ENCODE data around the gene PGK1.
"Not testable (repeated sequence)": the region's sequence is repeated elsewhere in the genome, so short reads cannot be mapped to it uniquely, and the experiment has no call there.

The PGK1 gene

DNA sequence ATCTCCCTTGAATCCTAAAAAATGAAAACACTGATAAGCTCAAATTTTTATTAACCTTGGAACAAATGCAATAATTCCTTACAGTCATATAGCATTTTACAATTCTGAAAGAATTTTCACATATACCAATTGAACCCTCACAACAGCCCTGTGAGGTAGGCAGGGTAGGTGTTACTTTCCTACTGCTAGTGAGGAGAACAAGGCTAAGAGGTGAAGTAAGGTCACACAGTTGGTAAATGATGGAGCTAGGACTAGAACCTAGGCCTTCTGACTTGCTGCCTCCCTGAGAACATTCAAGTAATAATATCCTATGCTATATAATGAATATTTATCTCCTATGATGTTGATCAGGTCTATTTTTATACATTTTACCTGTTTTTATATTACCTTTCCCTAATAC, 25.7 kb downstream of the PGK1 start:
- no peak for DNase-seq (ENCODE audit: insufficient read length, low spot score)
- FAIRE-seq = no peak
- TF ChIP-seq POLR2A (IDR thresholded peaks at IDR 0.05; ENCODE audit: low read depth, low read length) = no peak

DNA sequence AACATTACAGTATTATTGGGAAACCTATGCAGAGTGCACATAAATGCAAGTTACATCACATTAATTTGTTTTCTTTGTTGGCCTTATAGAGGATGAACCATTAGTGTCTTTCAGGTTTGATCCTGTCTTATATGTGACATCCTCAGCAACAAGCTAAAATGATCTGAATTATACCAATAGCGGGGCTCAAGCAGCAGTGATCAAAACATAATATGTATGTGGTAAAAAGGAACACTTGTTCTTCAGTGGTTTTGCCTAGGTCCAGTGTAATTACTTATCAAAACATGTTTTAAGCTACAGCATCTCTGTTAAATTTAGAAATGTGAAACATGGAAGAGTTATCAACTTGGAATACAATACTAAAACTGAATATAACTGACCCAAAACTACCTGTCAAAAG, 26.3 kb downstream of the PGK1 start:
- FAIRE-seq (no peak), DNase-seq (ENCODE audit: insufficient read length, low spot score) (no peak)
- TF ChIP-seq POLR2A (IDR thresholded peaks at IDR 0.05; ENCODE audit: low read depth, low read length) = no peak

DNA sequence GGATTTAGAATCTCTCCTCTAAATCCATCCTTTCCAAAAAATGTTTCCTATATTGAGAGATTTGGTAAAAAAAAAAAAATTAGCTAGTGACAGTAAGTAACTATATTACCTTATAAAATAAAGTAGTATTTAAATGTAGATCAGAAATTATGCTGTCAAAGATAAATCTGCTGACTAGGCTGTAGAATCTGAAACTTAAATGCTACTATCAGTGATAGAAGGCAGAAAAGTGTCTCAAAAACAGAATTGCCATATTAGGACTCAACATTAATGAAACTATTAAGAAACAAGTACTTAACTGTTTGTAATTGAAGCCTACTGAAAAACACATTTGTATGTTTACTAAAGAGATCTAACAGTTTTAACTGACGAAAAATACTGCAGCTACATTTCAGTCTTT, 27.1 kb downstream of the PGK1 start:
- DNase-seq (ENCODE audit: insufficient read length, low spot score) = no peak
- no peak for TF ChIP-seq POLR2A (IDR thresholded peaks at IDR 0.05; ENCODE audit: low read depth, low read length)
- FAIRE-seq = no peak

DNA sequence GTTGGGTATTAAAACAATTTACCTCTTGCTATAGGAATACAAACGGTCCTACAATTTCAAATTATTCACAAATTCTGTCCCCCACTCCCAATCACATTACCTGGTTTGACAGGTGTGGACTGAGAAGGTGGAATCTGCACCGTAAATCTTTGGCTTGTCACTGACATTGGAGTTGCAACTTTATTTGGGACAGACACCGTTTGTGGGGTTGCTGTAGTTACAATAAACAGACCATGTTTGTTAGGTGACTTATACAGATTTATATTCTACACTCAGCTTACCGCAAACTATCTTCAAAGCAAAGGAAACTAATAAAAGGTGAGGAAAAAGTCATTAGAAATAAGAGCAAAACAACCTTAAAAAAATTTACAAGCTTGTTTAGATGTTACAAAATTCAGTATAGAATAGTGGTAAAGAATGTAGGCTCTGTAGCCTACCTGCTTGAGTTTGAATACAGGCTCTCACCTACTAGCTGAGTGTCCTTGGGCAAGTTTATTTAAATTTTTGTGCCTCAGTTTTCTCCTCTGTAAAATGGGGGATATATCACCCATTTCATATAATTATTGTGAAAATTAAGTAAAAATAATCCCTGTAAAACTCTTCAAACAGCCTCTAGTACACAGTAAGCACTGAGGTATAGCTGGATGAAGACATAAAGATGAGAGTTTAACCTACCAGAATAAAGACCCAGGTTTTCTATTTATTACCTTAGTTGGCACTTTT, 29.4 kb downstream of the PGK1 start:
- FAIRE-seq (no peak), DNase-seq (ENCODE audit: insufficient read length, low spot score) (no peak)
- TF ChIP-seq POLR2A (IDR thresholded peaks at IDR 0.05; ENCODE audit: low read depth, low read length) = no peak

DNA sequence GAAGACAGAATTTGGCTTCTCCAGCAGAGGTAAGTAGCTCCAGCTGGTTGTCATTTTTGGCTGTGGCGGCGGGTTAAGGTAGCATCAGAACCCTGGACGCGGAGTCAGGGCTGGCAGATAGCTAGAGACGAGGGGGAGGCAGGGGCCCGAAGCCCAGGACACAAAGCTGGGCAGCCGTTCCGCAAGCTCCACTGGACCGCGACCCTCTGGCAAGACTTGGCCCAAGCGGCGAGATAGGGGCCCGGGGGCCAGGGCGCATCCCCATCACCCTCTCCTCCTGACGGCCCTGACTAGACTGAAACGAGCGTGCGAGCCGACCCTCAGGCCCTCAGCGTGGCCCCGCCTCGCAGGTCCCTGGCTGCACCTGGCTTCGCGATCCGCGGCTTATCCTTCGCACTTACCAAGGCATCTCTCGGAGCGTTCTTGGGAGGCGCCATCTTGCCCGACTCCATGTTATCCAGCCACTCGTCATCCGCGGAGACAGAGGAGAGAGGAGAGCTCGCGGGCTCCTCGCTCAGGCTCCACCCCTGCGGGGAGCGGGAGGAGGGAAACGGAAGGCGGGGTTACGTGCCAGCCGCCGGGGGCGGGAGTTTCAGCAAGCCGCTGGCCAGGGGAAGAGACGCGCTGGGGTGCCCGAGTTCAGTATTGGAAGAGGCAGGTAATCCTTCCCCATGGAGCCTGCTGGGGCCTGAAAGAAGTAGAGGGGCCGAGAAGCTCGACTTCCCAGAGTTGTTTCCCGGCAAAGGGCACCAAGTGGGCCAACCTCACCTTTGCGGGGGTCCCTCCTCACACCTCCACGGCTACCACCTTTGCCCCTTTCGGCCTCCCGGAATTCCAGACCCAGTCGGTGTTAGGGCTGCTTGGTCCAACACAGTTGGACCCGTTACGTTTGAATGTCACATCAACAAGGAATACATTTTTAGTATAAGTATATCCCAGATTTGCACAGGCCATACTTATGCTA, 35.4 kb downstream of the PGK1 start, which contains the start of gene TAF9B:
Gene TAF9B, minus strand, starts transcription at position 491 of the 964 bp plus-strand sequence. Its CDS starts 39 bp downstream, at position 452.
- FAIRE-seq (peak; percentile 90), DNase-seq (ENCODE audit: insufficient read length, low spot score) (peak; percentile 77)
- TF ChIP-seq POLR2A (IDR thresholded peaks at IDR 0.05; ENCODE audit: low read depth, low read length) = peak; percentile 62; the same call in 1 of the 2 replicates

DNA sequence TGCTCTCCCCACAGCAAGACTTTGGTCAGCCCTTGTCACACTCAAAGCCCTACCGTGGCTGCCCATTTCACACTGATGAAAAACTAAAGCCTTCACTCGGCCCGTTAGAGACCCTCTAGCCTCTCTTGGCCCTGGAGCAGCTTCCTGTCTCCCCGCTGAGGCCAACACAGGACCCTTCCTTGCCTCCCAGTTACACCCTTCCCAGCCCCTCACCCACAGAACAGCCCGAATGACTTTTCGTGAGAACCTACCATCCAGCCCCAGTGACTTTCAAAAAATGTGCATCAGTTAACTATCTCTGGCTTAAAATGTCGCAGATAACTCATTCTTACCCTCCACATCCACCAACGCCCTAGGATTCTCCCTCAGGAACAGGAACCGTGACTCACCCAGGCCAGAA, 36.2 kb downstream of the PGK1 start:
- no peak for FAIRE-seq
- TF ChIP-seq POLR2A (IDR thresholded peaks at IDR 0.05; ENCODE audit: low read depth, low read length) = no peak

DNA sequence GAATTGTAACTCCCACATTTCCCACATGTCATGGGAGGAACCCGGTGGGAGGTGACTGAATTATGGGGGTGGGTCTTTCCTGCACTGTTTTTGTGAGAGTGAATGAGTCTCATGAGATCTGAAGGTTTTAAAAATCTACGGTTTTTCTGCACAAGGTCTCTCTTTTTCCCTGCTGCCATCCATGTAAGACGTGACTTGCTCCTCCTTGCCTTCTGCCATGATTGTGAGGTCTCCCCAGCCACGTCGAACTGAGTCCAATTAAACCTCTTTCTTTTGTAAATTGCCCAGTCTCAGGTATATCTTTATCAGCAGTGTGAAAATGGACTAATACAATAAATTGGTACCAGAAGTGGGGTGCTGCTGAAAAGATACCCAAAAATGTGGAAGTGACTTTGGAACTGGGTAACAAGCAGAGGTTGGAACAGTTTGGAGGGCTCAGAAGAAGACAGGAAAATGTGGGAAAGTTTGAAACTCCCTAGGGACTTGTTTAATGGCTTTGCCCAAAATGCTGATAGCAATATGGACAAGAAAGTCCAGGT, 43.0 kb downstream of the PGK1 start:
- not testable (repeated sequence) for DNase-seq (ENCODE audit: insufficient read length, low spot score); FAIRE-seq

More for the DNA sequence above, 36.2 kb downstream of the PGK1 start:
- DNase-seq (ENCODE audit: insufficient read length, low spot score) = no peak

DNA sequence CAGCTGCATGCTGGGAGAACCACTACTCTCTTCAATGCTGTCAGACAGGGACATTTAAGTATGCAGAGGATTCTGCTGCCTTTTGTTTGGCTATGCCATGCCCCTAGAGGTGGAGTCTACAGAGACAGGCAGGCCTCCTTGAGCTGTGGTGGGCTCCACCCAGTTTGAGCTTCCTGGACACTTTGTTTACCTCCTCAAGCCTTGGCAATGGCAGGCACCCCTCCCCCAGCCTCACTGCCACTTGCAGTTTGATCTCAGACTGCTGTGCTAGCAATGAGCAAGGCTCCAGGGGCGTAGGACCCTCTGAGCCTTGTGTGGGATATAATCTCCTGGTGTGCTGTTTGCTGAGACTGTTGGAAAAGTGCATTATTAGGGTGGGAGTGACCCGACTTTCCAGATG, 53.3 kb downstream of the PGK1 start:
- not testable (repeated sequence) for FAIRE-seq; DNase-seq (ENCODE audit: insufficient read length, low spot score)

DNA sequence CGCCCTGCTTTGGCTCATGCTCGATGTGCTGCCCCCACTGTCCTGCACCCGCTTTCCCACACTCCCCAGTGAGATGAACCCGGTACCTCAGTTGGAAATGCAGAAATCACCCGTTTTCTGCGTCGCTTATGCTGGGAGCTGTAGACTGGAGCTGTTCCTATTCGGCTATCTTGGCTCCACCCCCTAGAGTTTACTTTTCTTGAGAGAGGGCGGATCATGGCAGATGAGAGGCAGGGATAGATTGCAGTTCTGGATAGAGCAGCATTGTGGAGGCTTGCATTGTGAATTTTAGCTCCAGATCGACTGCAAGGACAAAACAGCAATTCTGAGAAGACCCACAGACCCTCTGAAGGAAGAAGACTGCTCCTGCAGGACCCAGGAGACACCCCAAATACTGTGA, 53.8 kb downstream of the PGK1 start:
- FAIRE-seq = not testable (repeated sequence)

DNA sequence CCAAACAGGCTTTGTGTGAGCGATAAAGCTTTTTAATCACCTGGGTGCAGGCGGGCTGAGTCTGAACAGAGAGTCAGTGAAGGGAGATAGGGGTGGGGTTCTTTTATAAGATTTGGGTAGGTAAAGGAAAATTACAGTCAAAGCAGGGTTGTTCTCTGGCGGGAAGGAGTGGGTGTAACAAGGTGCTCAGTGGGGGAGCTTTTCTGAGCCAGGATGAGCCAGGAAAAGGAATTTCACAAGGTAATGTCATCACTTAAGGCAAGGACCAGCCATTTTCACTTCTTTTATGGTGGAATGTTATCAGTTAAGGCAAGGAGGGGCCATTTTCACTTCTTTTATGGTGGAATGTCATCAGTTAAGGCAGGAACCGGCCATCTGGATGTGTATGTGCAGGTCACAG, 56.7 kb downstream of the PGK1 start:
- FAIRE-seq; DNase-seq (ENCODE audit: insufficient read length, low spot score): not testable (repeated sequence)

More for the DNA sequence above, 53.8 kb downstream of the PGK1 start:
- DNase-seq (ENCODE audit: insufficient read length, low spot score) = not testable (repeated sequence)

DNA sequence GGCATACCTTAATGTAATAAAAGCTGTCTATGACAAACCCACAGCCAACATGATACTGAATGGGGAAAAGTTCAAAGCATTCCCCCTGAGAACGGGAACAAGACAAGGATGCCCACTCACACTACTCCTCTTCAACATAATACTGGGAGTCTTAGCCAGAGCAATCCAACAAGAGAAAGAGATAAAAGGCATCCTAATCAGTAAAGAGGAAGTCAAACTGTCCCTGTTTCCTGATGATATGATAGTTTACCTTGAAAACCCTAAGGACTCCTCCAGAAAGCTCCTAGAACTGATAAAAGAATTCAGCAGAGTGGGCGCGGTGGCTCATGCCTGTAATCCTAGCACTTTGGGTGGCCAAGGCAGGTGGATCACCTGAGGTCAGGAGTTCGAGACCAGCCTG, 59.1 kb downstream of the PGK1 start:
- DNase-seq (ENCODE audit: insufficient read length, low spot score); FAIRE-seq: not testable (repeated sequence)

DNA sequence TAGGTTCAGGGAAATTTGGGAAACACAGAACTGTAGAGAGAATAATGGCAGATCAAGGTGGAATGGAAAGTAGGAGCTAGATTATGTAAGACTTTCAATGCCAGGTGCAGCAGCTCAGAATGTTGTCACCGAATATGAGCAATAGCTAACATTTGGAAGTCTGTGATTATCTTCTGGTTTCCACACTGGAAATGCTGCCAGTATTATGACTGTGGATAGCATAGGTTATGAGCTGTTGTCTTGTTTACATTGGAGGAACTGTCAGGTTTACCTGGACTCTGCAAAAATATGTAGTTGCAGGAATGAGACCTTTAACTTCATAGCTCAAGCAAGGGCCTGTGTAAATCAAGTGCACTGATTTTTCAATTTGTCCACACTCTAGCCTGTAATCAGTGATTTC, 61.4 kb downstream of the PGK1 start:
- DNase-seq (ENCODE audit: insufficient read length, low spot score) (no peak), FAIRE-seq (no peak)
- TF ChIP-seq POLR2A (IDR thresholded peaks at IDR 0.05; ENCODE audit: low read depth, low read length) = no peak

DNA sequence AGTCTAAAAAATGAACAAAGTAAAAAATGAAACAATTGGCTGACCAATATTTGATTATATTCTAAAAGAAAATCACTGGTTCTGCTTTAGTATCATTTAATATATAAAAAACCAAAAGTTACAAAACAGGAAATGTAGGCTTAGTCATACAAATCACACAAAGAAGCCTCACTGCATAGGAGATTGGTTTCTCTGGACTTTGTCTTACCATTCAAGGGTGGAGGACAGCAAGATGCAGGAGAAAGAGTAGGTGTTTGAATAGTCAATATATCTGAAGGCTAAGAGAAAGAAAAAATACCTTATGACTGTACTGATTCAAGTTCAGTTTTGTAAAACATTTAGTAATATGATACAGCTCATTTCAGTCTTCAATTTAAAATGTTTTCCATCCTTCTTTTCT, 64.0 kb downstream of the PGK1 start:
- FAIRE-seq (no peak), DNase-seq (ENCODE audit: insufficient read length, low spot score) (no peak)
- TF ChIP-seq POLR2A (IDR thresholded peaks at IDR 0.05; ENCODE audit: low read depth, low read length) = no peak

Data from H54 (cell line).